Chondrocyte (in vitro differentiated cells): ENCODE results near the gene TMEM139. TPM values are rescaled to one million over a fixed set of nuclear protein-coding genes. Genes with fewer than 3 reads are reported as not detected.

Source experiments
- DNase-seq: peaks from one replicate; pipeline ENCODE4 v3.0.0; 2021; ENCODE audit warnings: mixed read lengths, low spot score
- H3K27ac Mint-ChIP-seq: one replicate; pipeline ENCODE4 v1.8.0; 2021; ENCODE audit warnings: mild to moderate bottlenecking, moderate library complexity, mixed read lengths; ENCODE audit not compliant: unreplicated experiment
- H3K27me3 Mint-ChIP-seq: 2 replicates; pipeline ENCODE4 v1.8.0; 2021; ENCODE audit warnings: low read depth, mixed read lengths
- H3K36me3 Mint-ChIP-seq: 2 replicates; pipeline ENCODE4 v1.8.0; 2021; ENCODE audit warnings: low read depth, mixed read lengths
- H3K4me1 Mint-ChIP-seq: 2 replicates; pipeline ENCODE4 v1.8.0; 2021; ENCODE audit warnings: low read depth, mild to moderate bottlenecking, mixed read lengths
- H3K4me3 Mint-ChIP-seq: one replicate; pipeline ENCODE4 v1.8.0; 2021; ENCODE audit warnings: mild to moderate bottlenecking, moderate library complexity, mixed read lengths; ENCODE audit not compliant: unreplicated experiment
- H3K9me3 Mint-ChIP-seq: 2 replicates; pipeline ENCODE4 v1.8.0; 2021; ENCODE audit warnings: low read depth, mixed read lengths
- CTCF ChIP-seq: fragments of 200-600 bp; sonication (generic); IDR thresholded peaks from 2 replicates; pipeline ENCODE4 v1.5.0; 2021; ENCODE audit warnings: antibody characterized with exemption, mild to moderate bottlenecking, moderate library complexity
- long read RNA-seq: library from polyadenylated mRNA; stranded (forward); transcript quantifications from one replicate; pipeline ENCODE4 v2.0.0, GENCODE V29; 2021
- total RNA-seq: library from RNA; stranded (reverse); gene quantifications from 3 replicates; pipeline ENCODE4 v1.2.1, GENCODE V29; 2021

TMEM139 gene
- not detected in 3 replicates for total RNA-seq
- long read RNA-seq: 0 reads

GRCh38 chr7:143284591-143285469 lies at the start of gene TMEM139:
Gene TMEM139 (plus strand): TSS chr7:143284958. CDS start chr7:143285958, 1,000 bp downstream.
- H3K4me3 Mint-ChIP-seq: no peak within 1 kb of the TSS
- no peaks in the 10 kb centered on the region for H3K9me3 Mint-ChIP-seq
- H3K27ac Mint-ChIP-seq: peak within 1 kb of the TSS; percentile 45
- no peak for DNase-seq
- peaks cover 22% of the 10 kb centered on the region for H3K4me1 Mint-ChIP-seq
- no peaks in the 10 kb centered on the region for H3K27me3 Mint-ChIP-seq
- TF ChIP-seq CTCF: no peak
- no peaks in the 10 kb centered on the region for H3K36me3 Mint-ChIP-seq

- DNase-seq: no peak
- H3K4me1 Mint-ChIP-seq: peaks cover 13% of the 10 kb centered on the region
- H3K36me3 Mint-ChIP-seq: peaks cover 9% of the 10 kb centered on the region
- H3K27ac Mint-ChIP-seq: no peak overlapping the region
- peaks cover 28% of the 10 kb centered on the region for H3K9me3 Mint-ChIP-seq
- H3K27me3 Mint-ChIP-seq: no peaks in the 10 kb centered on the region
- H3K4me3 Mint-ChIP-seq: no peak overlapping the region
- no peak for TF ChIP-seq CTCF
These were observed 49.2 kb upstream of the TMEM139 start for GRCh38 chr7:143235561-143235960.

GRCh38 chr7:143236408-143236990 lies 48.3 kb upstream of the TMEM139 start:
- H3K9me3 Mint-ChIP-seq: peaks cover 28% of the 10 kb centered on the region
- H3K4me3 Mint-ChIP-seq: no peak overlapping the region
- H3K27ac Mint-ChIP-seq: no peak overlapping the region
- peaks cover 9% of the 10 kb centered on the region for H3K36me3 Mint-ChIP-seq
- no peaks in the 10 kb centered on the region for H3K27me3 Mint-ChIP-seq
- peaks cover 18% of the 10 kb centered on the region for H3K4me1 Mint-ChIP-seq
- DNase-seq: no peak
- TF ChIP-seq CTCF: no peak

- H3K4me1 Mint-ChIP-seq: peaks cover 18% of the 10 kb centered on the region
- DNase-seq: no peak
These were observed 47.4 kb upstream of the TMEM139 start for GRCh38 chr7:143237366-143237765.

More at GRCh38 chr7:143237366-143237765, 47.4 kb upstream of the TMEM139 start:
- H3K36me3 Mint-ChIP-seq: peaks cover 9% of the 10 kb centered on the region
- H3K4me3 Mint-ChIP-seq: no peak overlapping the region
- no peak overlapping the region for H3K27ac Mint-ChIP-seq
- H3K9me3 Mint-ChIP-seq: peaks cover 28% of the 10 kb centered on the region
- no peak for TF ChIP-seq CTCF
- no peaks in the 10 kb centered on the region for H3K27me3 Mint-ChIP-seq
